SU-DHL-6 (cell line): ENCODE data around the gene TSPAN32.

Source experiments
- EZH2phosphoT487 ChIP-seq: fragments of 200-600 bp; sonication (generic), shearing (Covaris generic); conservative IDR thresholded peaks from 2 replicates; pipeline ENCODE4 v1.6.1; 2018; ENCODE audit warnings: mild to moderate bottlenecking, antibody characterized with exemption, low read length, moderate library complexity, mixed read lengths
- TF ChIP-seq, protein P1 (sequence below): fragments of 200-600 bp; sonication (generic); IDR thresholded peaks from one replicate; pipeline ENCODE4 v1.5.1; 2017; ENCODE audit warnings: antibody characterized with exemption, mild to moderate bottlenecking, low read length, moderate library complexity; ENCODE audit not compliant: insufficient read depth, poor library complexity, severe bottlenecking

DNA sequence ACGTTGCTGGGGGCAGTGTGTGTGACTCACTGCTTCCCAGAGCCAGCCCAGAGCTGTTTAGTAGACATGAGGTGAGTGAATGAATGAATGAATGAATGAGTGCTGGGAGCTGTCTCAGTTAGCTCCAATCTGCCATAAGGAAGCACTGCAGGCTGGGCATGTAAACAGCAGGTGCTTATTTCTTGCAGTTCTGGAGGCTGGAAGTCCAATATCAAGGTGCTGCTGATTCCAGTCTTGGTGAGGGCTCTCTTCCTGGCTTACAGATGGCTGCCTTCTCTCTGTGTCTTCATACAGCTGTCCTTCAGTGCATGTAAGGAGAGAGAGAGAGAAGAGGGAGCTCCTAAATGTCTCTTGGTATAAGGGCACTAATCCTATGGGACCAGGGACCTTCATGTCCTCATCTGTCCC, 4.2 kb upstream of the TSPAN32 start:
- TF ChIP-seq, protein P1, sequence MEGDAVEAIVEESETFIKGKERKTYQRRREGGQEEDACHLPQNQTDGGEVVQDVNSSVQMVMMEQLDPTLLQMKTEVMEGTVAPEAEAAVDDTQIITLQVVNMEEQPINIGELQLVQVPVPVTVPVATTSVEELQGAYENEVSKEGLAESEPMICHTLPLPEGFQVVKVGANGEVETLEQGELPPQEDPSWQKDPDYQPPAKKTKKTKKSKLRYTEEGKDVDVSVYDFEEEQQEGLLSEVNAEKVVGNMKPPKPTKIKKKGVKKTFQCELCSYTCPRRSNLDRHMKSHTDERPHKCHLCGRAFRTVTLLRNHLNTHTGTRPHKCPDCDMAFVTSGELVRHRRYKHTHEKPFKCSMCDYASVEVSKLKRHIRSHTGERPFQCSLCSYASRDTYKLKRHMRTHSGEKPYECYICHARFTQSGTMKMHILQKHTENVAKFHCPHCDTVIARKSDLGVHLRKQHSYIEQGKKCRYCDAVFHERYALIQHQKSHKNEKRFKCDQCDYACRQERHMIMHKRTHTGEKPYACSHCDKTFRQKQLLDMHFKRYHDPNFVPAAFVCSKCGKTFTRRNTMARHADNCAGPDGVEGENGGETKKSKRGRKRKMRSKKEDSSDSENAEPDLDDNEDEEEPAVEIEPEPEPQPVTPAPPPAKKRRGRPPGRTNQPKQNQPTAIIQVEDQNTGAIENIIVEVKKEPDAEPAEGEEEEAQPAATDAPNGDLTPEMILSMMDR = no peak
- no peak for TF ChIP-seq EZH2phosphoT487
